Measurements from ENCODE around the gene GRAMD1B. TPM values are rescaled to one million over a fixed set of nuclear protein-coding genes. Genes with fewer than 3 reads are reported as not detected.

The GRAMD1B gene
- total RNA-seq, 4 donors from 2014 or later = 5.1 to 10.5 (median 8.4) TPM

DNA sequence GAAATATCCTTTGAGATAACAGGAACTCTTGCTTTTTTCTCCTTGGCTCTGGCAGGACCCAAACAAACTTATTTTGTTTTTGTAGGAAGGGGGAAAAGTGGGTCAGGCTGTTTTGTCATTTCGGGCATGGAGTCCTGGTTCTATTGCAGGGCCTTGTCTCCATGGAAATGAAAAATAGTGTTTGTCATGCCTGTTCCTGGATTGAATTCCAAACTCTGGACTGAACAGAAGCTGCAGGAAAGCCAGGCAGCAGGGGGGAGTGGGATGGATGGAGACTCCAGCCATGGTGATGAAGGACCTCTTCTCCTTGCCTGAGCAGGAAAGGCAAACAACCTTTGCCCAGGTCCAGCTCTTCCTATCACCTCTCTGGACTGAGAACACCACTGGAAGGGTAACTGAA, 137.4 kb downstream of the GRAMD1B start:
- TF ChIP-seq, protein P1, sequence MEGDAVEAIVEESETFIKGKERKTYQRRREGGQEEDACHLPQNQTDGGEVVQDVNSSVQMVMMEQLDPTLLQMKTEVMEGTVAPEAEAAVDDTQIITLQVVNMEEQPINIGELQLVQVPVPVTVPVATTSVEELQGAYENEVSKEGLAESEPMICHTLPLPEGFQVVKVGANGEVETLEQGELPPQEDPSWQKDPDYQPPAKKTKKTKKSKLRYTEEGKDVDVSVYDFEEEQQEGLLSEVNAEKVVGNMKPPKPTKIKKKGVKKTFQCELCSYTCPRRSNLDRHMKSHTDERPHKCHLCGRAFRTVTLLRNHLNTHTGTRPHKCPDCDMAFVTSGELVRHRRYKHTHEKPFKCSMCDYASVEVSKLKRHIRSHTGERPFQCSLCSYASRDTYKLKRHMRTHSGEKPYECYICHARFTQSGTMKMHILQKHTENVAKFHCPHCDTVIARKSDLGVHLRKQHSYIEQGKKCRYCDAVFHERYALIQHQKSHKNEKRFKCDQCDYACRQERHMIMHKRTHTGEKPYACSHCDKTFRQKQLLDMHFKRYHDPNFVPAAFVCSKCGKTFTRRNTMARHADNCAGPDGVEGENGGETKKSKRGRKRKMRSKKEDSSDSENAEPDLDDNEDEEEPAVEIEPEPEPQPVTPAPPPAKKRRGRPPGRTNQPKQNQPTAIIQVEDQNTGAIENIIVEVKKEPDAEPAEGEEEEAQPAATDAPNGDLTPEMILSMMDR (IDR thresholded peaks at IDR 0.05; ENCODE audit: low read depth) = no peak

DNA sequence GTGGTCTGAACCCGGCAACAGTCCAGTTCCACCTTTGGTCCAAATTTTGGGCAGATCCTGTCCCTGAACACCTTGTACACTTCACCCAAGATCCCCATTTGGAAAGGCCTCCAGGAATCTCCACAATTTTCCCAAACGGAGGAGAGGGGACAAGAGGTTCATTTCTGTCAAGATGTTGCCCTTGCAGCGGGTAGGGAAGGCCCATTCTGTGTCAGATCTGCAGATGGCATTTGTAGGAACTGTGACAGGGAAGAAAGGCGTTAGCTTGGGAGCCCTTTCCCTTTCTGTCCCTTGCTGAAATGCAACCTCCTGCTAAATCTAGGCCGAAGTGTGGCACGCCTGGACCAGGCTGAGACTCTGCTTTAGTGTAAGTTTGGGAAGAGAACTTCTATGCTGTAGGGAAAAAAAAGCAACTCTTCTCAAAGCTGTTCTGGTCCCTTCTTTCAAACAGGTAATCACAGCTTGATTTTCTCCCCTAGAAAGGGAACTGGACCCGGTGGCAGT, 138.3 kb downstream of the GRAMD1B start:
- TF ChIP-seq, protein P1 (IDR thresholded peaks at IDR 0.05; ENCODE audit: low read depth) = no peak

DNA sequence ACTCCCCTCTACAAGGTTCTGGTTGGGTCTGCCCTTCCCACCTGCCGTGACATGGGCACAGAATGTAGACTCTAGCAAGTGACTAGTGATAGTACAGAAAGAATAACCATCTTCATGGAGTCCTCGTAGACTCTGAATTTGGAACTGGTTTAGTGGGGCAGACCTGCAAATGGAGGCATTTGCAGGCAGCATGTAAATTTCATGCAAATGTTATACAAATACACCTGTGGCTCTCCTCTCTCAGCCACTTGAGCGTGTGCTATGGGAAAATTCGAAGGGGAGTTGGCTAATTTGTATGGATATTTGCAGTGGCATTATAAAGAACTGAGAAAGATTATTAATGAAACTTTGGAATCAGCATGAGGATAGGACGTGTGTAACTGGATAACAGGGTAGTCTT, 139.3 kb downstream of the GRAMD1B start:
- TF ChIP-seq, protein P1 (IDR thresholded peaks at IDR 0.05; ENCODE audit: low read depth) = no peak

DNA sequence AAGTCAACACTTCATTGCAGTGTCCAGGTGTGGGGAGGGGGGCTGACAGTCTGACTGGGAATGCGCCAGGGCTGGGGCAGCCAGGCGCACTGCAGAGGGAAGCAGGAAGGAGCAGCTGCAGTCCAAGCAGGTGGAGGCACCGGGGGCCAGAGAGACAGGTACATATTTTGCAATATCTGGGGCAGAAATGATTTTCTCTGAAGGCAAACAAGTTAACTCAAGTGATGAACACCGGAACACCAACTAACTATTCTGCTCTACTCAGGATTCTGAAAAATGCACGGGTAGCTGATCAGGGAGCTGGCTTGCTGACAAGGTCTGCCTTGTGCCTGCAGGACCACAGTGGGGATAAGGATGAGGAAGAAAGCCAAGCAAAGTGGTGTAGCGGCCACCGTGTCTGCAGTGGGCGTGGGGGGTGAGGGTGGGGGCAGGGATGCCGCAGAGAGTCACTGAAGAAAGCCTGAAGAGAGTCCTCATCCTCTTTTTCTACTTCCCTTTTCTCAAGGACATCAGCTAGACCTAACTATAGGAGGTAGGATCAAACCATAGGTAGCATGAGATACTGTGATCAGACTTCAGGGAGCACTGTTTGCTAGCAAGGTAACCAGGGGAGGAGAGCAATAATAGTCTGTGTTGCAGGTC, 141.0 kb downstream of the GRAMD1B start:
- TF ChIP-seq, protein P1 (IDR thresholded peaks at IDR 0.05; ENCODE audit: low read depth) = no peak

DNA sequence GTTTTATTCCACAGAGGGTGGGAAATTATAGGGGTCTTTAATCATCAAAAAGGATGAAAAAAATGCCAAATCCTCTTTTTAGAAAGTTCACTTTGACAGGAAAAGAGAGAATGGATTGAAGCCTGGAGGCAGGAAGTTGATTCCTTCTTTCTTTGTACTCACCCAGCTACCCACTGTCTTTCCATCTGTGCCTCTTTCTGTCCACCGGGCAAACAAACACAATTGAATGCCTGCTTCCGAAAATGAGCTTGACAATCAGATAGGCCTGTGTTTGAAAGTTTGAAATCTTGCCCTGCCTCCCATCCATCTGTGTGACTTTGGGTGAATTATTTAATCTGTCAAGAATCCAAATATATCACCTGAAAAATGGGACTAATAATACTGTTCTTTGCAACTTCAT, 143.2 kb downstream of the GRAMD1B start:
- TF ChIP-seq, protein P1 (IDR thresholded peaks at IDR 0.05; ENCODE audit: low read depth) = no peak

DNA sequence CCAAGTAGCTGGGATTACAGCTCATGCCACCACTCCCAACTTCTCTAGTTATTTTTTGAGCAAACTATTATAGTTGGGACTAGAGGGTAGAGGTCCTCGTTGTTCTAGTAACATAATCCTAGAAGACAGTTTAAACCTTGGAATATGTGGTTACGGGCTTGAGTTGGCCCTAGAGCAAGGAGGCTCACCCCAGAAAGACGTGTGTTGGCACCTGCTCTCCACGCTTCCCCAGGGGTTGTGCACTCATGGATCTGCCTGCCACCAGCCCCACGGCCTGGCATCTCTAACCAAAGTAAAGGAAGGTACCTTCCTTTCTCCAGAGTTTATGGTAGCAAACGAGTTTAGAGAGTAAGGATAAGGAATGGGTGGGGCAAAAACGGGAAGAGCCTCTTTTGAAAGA, 145.4 kb downstream of the GRAMD1B start:
- TF ChIP-seq, protein P1 (IDR thresholded peaks at IDR 0.05; ENCODE audit: low read depth) = no peak

DNA sequence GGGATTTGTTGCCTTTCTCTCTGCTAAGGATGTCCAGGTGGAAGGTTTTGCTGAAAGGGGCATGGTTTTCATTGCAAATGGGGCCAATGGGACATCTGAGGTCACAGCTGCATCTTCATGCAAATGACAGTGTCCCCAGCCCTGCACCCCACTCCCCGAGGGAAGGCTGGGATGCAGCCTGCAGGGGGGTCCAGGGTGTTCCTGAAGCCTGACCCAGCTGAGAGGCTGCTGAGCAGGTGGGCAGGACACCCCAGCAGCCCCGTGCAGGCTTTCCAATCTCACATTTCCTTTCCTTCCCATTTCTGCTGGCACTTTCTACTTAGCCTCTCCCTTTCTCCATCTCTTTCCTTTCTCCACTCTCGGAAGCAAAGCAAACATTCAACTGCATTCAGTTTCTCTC, 146.0 kb downstream of the GRAMD1B start:
- TF ChIP-seq, protein P1 (IDR thresholded peaks at IDR 0.05; ENCODE audit: low read depth) = no peak
